GM12878 (cell line): ENCODE measurements around the gene MB. TPM values are rescaled to one million over a fixed set of nuclear protein-coding genes. Genes with fewer than 3 reads are reported as not detected.

Source experiments
- ATF2 ChIP-seq: IDR thresholded peaks from 2 replicates; pipeline ENCODE4 v1.6.1; 2012; ENCODE audit warnings: low read length, inconsistent platforms
- CBFB ChIP-seq: IDR thresholded peaks from 2 replicates; pipeline ENCODE4 v1.6.1; 2016; ENCODE audit warnings: antibody characterized with exemption, low read depth
- CHD1 ChIP-seq: IDR thresholded peaks from 2 replicates; pipeline ENCODE4 v1.6.1; 2012; ENCODE audit warnings: low read depth, low read length, improper control_type of control experiment
- E2F8 ChIP-seq: fragments of 450-650 bp; IDR thresholded peaks from 2 replicates; pipeline ENCODE4 v1.6.1; 2018; ENCODE audit warnings: mild to moderate bottlenecking, low read depth, moderate library complexity; ENCODE audit not compliant: partially characterized antibody
- GATAD2B ChIP-seq: fragments of 450-650 bp; conservative IDR thresholded peaks from 2 replicates; pipeline ENCODE4 v1.6.1; 2017; ENCODE audit warnings: low read depth, mild to moderate bottlenecking, moderate library complexity
- HDGF ChIP-seq: fragments of 450-650 bp; IDR thresholded peaks from 2 replicates; pipeline ENCODE4 v1.6.1; 2016; ENCODE audit warnings: antibody characterized with exemption
- IRF3 ChIP-seq: fragments of 450-650 bp; IDR thresholded peaks from 2 replicates; pipeline ENCODE4 v1.6.1; 2014; ENCODE audit warnings: mild to moderate bottlenecking
- JUND ChIP-seq: IDR thresholded peaks from 2 replicates; pipeline ENCODE4 v1.6.1; 2012; ENCODE audit warnings: low read depth, mild to moderate bottlenecking, low read length, improper control_type of control experiment, moderate library complexity
- KLF5 ChIP-seq: fragments of 450-650 bp; IDR thresholded peaks from 2 replicates; pipeline ENCODE4 v1.6.1; 2014; ENCODE audit warnings: mild to moderate bottlenecking; ENCODE audit not compliant: partially characterized antibody
- MYB ChIP-seq: fragments of 150-350 bp; IDR thresholded peaks from 2 replicates; pipeline ENCODE4 v1.6.1; 2014; ENCODE audit warnings: mild to moderate bottlenecking, low read depth, low read length, borderline replicate concordance
- NFIC ChIP-seq: IDR thresholded peaks from 2 replicates; pipeline ENCODE4 v1.6.1; 2012; ENCODE audit warnings: low read depth, mild to moderate bottlenecking, inconsistent platforms, low read length, moderate library complexity
- NFXL1 ChIP-seq: fragments of 450-650 bp; IDR thresholded peaks from 2 replicates; pipeline ENCODE4 v1.6.1; 2017; ENCODE audit warnings: antibody characterized with exemption, mild to moderate bottlenecking, borderline replicate concordance
- NR2F1 ChIP-seq: fragments of 450-650 bp; conservative IDR thresholded peaks from 2 replicates; pipeline ENCODE4 v1.6.1; 2017; ENCODE audit warnings: mild to moderate bottlenecking
- RAD51 ChIP-seq: fragments of 450-650 bp; IDR thresholded peaks from 2 replicates; pipeline ENCODE4 v1.6.1; 2016; ENCODE audit warnings: moderate library complexity, mild to moderate bottlenecking, inconsistent platforms
- SMAD5 ChIP-seq: IDR thresholded peaks from 2 replicates; pipeline ENCODE4 v1.6.1; 2016; ENCODE audit warnings: antibody characterized with exemption, low read depth
- SMARCA5 ChIP-seq: fragments of 450-650 bp; IDR thresholded peaks from 2 replicates; pipeline ENCODE4 v1.6.1; 2017; ENCODE audit warnings: mild to moderate bottlenecking
- SREBF1 ChIP-seq: IDR thresholded peaks from 2 replicates; pipeline ENCODE4 v1.6.1; 2012; ENCODE audit warnings: mild to moderate bottlenecking, low read length
- TBL1XR1 ChIP-seq: IDR thresholded peaks from 2 replicates; pipeline ENCODE4 v1.6.1; 2012; ENCODE audit warnings: low read depth, low read length, improper control_type of control experiment
- WRNIP1 ChIP-seq: IDR thresholded peaks from 2 replicates; pipeline ENCODE4 v1.6.1; 2011; ENCODE audit warnings: low read depth, low read length, improper control_type of control experiment, borderline replicate concordance
- ZBED1 ChIP-seq: IDR thresholded peaks from 2 replicates; pipeline ENCODE4 v1.6.1; 2016; ENCODE audit warnings: borderline replicate concordance
- ZBTB40 ChIP-seq: fragments of 450-650 bp; IDR thresholded peaks from 2 replicates; pipeline ENCODE4 v1.6.1; 2016; ENCODE audit warnings: mild to moderate bottlenecking, moderate library complexity, borderline replicate concordance
- ZNF384 ChIP-seq: IDR thresholded peaks from 2 replicates; pipeline ENCODE4 v1.6.1; 2012; ENCODE audit warnings: low read depth, mild to moderate bottlenecking, low read length, improper control_type of control experiment, borderline replicate concordance
- ZNF622 ChIP-seq: fragments of 450-650 bp; IDR thresholded peaks from 2 replicates; pipeline ENCODE4 v1.6.1; 2017; ENCODE audit warnings: mild to moderate bottlenecking, inconsistent platforms
- polyA plus RNA-seq, 11 experiments: library from polyadenylated mRNA; depleted of rRNA in 4 of 11; unstranded in 6 of 11; stranded (reverse) in 5 of 11; fragments of >200 nt; fragmentation: Nextera tagmentation in 4 of 11; fragmentation: Illumina TruSeq in 1 of 11; extraction: Ambion mirVana in 4 of 11; extraction: Trizol in 1 of 11; gene quantifications; 1 replicate in 1 of 11; 2 replicates in 10 of 11; pipeline versions ENCODE4 v1.2.1 to v1.2.3, GENCODE V29; 2011 to 2016; ENCODE audit warnings: inconsistent platforms in 2 of 11, missing spikeins in 2 of 11, low read depth in 1 of 11
- total RNA-seq, 4 experiments: library from RNA; depleted of rRNA in 3 of 4; stranded (reverse); fragments of >200 nt in 3 of 4; fragmentation: Illumina TruSeq in 1 of 4; extraction: Trizol in 1 of 4; gene quantifications; 2 replicates each; pipeline versions ENCODE4 v1.2.1 to v1.2.3, GENCODE V29; 2013 to 2021

The MB gene
- total and polyA plus RNA-seq, 10 of the 15 experiments (the other 5 are each of a cell fraction or from before 2014, with no cell fraction given), result 0.09 to 0.41 (median 0.23) TPM; not detected in 3

- TF ChIP-seq ZBTB40, result no peak
- TF ChIP-seq ATF2, result peak; percentile 64; the same call in 1 of the 2 replicates
- no peak for TF ChIP-seq SMAD5
- no peak for TF ChIP-seq MYB
- no peak for TF ChIP-seq GATAD2B
- no peak for TF ChIP-seq ZNF622
- no peak; the same call in 1 of the 2 replicates for TF ChIP-seq ZBED1
- no peak for TF ChIP-seq CHD1
- no peak for TF ChIP-seq RAD51
- TF ChIP-seq NR2F1, result peak; percentile 97
- TF ChIP-seq CBFB, result peak; percentile 95
- no peak for TF ChIP-seq WRNIP1
- TF ChIP-seq SMARCA5, result no peak
- TF ChIP-seq SREBF1, result no peak
- TF ChIP-seq JUND, result 0 out of 2 replicates have a peak, but pooled peaks have one; percentile 34
- TF ChIP-seq IRF3, result no peak
- TF ChIP-seq KLF5, result no peak
- TF ChIP-seq TBL1XR1, result peak; percentile 57; the same call in 1 of the 2 replicates
- peak; percentile 88; the same call in 1 of the 2 replicates for TF ChIP-seq NFIC
- TF ChIP-seq ZNF384, result no peak
- TF ChIP-seq NFXL1, result no peak
- no peak for TF ChIP-seq E2F8
- no peak for TF ChIP-seq HDGF
These were observed 12.5 kb upstream of the MB start (continued) for GRCh38 chr22:35629406-35630216.
